M059J (cell line): ENCODE results near the gene TOR1B. TPM values are rescaled to one million over a fixed set of nuclear protein-coding genes. Genes with fewer than 3 reads are reported as not detected.

Experiments
- DNase-seq: peaks from one replicate; pipeline ENCODE4 v3.0.0-alpha.2; 2012; ENCODE audit warnings: low read depth
- total RNA-seq: library from RNA; depleted of rRNA; stranded (reverse); fragments of >200 nt; shearing (Covaris generic); gene quantifications from 2 replicates; pipeline ENCODE4 v1.2.3, GENCODE V29; 2014

The TOR1B gene
- total RNA-seq, 1 experiment from 2014 or later, result 68.5 TPM

DNA sequence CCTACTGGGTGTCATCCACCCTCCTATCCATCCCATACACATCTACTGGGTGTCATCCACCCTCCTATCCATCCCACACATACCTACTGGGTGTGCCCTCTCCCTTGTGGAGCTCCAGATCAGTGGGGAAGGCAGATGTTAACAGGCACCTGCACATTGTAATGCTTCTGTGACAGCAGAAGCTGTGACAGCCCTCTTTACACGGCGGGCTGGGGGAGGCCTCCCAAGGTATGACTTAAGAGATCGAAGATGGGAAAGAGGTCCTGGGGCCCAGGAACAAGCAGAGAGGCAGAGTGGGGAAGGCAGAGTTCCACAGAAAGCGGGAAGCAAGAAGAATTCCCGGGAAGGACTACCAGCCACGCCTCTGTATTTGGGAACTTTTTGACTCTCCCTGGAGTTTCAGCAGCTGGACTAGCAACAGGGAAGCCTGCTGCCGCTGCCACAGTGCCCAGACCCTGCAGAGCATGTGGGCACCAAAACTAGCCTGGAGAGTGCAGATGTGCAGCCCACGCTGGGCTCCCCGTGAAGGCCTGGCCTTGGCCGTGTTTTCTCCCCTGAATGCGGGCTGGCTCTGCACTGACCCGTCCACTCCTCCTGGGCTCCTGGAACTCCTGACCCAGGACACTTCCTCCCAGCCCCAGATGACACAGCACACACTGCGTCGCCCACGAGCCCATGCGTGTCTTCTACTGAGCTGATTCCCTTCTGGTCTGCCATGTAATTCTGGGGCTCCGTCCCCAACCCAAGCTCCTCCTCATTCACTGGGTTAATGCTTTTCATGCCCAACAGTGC lies 11.6 kb downstream of the TOR1B start:
- no peak for DNase-seq

DNA sequence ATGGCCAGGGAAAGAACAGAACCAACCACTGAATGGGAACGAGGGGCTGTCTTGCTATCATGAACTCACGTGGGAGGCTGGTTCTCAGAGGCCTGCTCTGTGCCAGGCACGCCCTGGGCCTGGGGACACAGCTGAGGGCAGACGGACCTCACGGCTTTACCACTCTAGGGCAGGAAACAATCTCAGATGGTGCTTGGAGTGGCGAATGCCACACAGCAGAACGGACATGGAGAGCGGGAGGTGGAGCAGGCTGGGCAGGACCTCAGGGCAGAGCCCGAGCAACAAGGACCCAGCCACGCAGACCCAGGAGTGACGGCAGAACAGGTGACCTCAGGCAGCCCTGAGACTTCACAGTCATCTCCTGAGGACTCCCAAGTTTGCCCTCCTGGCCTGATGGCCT lies 12.3 kb downstream of the TOR1B start:
- no peak for DNase-seq

GRCh38 chr9:129816501-129817435 lies 13.8 kb downstream of the TOR1B start:
- no peak for DNase-seq

- DNase-seq, result peak; percentile 46
These were observed 20.0 kb downstream of the TOR1B start for GRCh38 chr9:129822898-129823541.

DNA sequence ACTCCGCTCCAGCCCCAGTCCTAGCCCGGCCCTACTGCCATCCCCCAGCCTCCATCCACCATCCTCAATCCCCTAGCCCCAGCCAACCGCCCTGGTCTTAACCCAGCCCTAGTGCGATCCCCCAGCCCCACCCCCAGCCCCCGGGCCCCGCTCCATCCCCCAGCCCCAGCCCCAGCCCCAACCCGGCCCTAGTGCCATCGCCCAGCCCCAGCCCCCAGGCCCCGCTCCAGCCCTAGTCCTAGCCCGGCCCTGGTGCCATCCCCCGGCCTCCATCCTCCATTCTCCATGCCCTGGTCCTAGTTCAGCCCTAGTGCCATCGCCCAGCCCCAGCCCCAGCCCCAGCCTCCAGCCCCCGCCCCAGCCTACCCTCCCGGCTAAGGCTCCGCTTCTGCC lies 20.6 kb downstream of the TOR1B start:
- DNase-seq, result no peak

- DNase-seq, result peak; percentile 94
These were observed 21.1 kb downstream of the TOR1B start, which contains the start of gene TOR1A for GRCh38 chr9:129823935-129824601. TOR1A (minus strand) TSS chr9:129824136; CDS start chr9:129824085, 51 bp downstream.

- no peak for DNase-seq
These were observed 23.4 kb downstream of the TOR1B start for GRCh38 chr9:129826344-129826743.

DNA sequence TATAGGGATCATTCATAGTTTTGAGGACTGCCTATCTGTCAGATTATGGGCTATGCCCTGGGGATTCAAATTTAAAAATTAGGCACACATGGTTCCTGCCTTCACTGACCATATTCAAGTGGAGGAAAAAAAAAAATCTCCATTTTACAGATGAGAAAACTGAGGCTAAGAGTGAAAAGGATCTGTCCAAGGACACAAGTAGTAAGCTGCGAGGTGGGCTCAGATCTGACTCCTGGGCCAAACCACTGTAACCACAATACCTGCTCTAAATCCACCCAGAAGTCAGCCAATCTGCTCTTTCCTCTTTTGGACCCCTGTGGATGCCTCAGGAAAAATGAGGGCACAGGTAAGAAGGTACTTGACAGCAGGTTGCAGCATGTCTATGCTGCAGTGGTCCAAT lies 23.8 kb downstream of the TOR1B start:
- no peak for DNase-seq

DNA sequence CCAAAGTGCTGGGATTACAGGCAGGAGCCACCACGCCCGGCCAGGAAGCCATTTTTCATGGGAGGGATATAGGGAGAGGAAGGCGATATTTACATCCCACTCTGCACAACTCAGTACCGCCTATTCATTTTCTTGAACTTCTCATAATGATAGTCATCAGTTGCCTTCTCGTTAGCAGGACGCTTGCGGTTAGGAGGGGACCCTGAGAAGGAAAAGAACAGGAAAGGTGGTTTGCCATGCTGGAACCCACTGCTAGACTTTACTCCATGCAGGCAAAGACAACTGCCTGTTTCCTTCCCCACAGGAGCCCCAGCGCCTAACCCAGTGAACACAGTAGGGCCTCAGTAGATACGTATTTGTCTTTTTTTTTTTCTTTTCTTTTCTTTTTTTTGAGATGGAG lies 25.1 kb downstream of the TOR1B start:
- DNase-seq, result no peak

- DNase-seq, result no peak
These were observed 26.0 kb downstream of the TOR1B start for GRCh38 chr9:129828969-129829368.

DNA sequence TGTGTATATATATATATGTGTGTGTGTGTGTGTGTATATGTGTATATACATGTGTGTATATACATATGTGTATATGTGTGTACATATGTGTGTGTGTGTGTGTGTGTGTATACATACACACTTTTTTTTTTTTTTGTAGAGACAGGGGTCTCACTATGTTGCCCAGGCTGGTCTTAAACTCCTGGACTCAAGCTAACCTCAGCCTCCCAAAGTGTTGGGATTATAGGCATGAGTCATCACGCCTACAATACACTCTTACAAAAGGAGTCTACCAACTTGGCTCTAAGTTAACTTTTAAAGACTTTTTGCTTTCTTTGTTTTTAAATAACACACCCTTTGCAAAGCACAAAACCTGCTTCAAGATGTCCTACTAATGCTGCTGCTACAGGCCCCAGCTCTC lies 30.0 kb downstream of the TOR1B start:
- peak; percentile 46 for DNase-seq

- no peak for DNase-seq
These were observed 31.6 kb downstream of the TOR1B start for GRCh38 chr9:129834489-129835127.

GRCh38 chr9:129835128-129835859 lies 32.3 kb downstream of the TOR1B start, which contains the start of the genes C9orf78 and USP20:
C9orf78 (minus strand) TSS chr9:129835275; CDS start chr9:129835221, 54 bp downstream.
USP20 (plus strand) TSS chr9:129835458; CDS start chr9:129852556, 17,098 bp downstream.
- DNase-seq, result peak; percentile 94

GRCh38 chr9:129835860-129836223 lies 32.9 kb downstream of the TOR1B start:
- DNase-seq, result peak; percentile 61

DNA sequence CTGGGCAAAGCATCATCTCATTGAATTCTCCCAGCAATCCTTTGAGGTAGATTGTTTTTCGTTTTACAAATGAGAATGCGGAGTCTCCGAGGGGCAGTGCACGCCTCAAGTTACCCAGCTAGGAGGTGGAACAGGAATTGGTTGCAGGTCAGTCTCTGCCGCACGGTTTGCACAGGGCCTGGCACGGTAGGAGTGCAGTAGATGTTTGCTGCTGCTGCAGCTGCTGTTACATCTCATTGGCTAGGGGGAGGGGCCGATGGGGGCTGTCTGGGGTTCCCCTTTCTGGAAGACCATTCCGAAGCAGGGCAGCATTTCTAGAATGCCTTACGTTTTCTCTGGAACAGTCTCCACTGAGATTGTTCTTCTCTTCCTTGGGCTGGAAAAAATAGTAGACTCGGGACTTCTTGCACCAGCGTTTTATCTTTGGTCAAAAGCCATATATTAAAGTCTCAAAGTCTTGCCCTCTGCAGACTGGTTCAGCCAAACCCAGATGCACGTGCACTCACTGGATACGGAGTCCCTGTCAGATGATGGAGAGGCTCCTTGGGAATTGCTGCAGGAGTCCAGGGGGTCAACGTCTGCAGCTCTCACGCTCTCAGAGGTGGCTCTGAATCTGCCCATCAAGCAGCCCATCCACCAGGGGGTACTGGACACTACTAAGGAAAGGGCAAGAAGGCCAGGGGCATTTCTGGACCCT lies 33.5 kb downstream of the TOR1B start:
- DNase-seq, result no peak

DNA sequence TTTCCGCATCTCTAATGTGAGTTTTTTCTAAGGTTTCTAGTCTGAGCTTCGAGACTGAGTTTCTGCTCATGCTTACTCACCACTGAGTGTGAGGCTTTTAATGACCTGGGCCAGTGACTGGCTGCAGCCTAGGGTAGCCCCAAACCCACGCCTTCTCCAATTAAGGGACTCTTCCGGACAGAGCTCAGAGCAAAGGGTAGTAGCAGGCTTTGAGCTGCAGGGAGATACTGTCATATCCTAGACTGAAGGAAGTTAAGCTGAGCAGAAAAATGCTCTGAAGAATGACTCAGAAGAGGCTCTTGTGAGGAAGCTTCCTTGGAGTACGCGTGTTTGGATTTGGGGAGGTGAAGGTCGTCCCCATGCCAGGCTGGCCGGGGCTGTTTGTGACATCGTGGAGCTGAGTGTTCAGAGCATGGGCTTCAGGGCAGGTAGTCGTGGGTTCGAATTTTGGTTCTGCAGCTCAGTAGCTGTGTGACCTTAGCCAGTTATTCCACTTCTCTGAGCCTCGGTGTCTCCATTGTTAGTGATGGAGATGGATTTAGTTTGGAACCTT lies 35.8 kb downstream of the TOR1B start:
- peak; percentile 92 for DNase-seq

DNA sequence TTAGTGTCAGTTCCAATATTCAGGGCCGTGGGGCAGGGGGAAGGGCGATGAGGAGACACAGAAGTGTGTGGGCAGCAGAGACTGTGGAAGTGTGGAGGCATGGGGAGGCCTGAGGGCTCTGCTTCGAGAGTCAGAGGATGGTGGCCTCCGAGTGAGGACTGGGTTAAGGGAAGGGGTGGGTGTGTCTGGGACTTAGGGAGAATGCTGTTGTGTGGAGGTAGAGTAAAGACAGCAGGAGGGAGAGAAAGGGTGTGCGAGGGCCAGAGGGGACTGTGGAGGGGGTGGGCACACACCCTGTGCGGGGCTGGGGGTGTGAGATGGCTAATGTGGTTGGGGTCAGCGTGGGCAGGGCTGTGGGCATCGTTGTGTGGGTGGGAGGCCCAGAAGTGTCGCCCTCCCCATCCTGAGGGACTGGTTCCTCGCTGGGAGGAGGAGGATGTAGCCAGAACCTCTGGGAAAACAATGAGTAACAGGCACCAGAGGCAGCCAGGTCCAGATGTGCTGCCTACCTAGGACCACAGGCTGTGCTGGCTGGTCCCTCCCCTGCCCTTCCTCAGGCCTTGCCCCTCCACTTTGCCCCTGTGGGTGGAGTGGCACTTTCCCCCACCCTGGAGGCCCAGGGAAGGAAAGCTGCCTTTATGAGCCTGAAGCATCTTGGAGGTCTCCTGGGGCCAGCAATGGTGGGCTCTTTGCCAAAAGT lies 36.5 kb downstream of the TOR1B start:
- DNase-seq, result no peak

DNA sequence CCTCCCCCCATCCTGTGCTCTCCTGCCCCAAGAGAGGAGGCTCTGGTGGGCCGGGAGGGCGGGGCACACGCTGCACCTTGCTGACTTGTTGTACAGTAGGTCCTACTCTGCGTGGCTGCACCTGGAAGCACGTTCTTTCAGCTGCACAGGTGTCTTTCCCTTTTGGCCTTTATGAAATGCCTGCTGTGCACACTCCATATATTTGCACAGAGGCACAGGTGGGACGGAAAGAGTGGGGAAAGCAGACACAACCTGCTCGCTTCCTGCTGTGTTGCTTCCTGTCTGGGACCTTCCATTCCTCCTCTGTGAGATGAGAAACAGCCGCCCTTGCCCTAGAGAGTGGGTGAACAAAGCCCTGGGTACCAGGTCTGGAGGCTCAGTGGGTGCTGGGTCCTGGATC lies 37.0 kb downstream of the TOR1B start:
- no peak for DNase-seq

GRCh38 chr9:129841071-129841470 lies 38.1 kb downstream of the TOR1B start:
- no peak for DNase-seq
